SU-DHL-6 (cell line): ENCODE results near the gene KCNH8.

Experiments
- EZH2phosphoT487 ChIP-seq: fragments of 200-600 bp; sonication (generic), shearing (Covaris generic); conservative IDR thresholded peaks from 2 replicates; pipeline ENCODE4 v1.6.1; 2018; ENCODE audit warnings: mild to moderate bottlenecking, antibody characterized with exemption, low read length, moderate library complexity, mixed read lengths
- TF ChIP-seq, protein P1 (sequence below): fragments of 200-600 bp; sonication (generic); IDR thresholded peaks from one replicate; pipeline ENCODE4 v1.5.1; 2017; ENCODE audit warnings: antibody characterized with exemption, mild to moderate bottlenecking, low read length, moderate library complexity; ENCODE audit not compliant: insufficient read depth, poor library complexity, severe bottlenecking

DNA sequence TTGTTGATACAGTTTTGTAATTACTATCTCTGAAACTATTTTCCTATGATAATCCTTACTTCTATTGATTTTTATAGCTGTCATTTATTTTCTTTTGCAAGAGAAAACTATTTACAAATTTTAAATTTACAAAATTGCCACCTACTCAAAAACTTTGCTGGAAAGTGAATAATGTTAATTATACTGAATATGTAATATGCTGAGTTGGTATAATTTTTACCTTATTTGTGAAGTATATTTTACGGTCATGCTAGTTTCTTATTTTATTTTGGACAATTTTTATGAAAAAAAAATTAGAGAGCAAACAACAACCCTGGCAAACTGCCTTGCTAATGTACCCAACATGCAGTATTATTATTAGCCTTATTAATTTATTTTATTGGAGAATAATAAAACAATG, 2.9 kb downstream of the KCNH8 start:
- TF ChIP-seq, protein P1, sequence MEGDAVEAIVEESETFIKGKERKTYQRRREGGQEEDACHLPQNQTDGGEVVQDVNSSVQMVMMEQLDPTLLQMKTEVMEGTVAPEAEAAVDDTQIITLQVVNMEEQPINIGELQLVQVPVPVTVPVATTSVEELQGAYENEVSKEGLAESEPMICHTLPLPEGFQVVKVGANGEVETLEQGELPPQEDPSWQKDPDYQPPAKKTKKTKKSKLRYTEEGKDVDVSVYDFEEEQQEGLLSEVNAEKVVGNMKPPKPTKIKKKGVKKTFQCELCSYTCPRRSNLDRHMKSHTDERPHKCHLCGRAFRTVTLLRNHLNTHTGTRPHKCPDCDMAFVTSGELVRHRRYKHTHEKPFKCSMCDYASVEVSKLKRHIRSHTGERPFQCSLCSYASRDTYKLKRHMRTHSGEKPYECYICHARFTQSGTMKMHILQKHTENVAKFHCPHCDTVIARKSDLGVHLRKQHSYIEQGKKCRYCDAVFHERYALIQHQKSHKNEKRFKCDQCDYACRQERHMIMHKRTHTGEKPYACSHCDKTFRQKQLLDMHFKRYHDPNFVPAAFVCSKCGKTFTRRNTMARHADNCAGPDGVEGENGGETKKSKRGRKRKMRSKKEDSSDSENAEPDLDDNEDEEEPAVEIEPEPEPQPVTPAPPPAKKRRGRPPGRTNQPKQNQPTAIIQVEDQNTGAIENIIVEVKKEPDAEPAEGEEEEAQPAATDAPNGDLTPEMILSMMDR: no peak
- TF ChIP-seq EZH2phosphoT487: no peak
